Muscle layer of duodenum (tissue), 2 donors: ENCODE data around the gene CACTIN.

Experiments
- H3K27ac ChIP-seq: one replicate; pipeline ENCODE4 v1.7.0; 2013; ENCODE audit warnings: mild to moderate bottlenecking, low read length
- H3K27me3 ChIP-seq: one replicate; pipeline ENCODE4 v1.7.0; 2013; ENCODE audit warnings: low read depth, mild to moderate bottlenecking, control low read depth, low read length
- H3K36me3 ChIP-seq, 2 donors: one replicate each; pipeline ENCODE4 v1.7.0; 2013; ENCODE audit warnings: low read length in 2 of 2, control low read depth in 1 of 2, mild to moderate bottlenecking in 1 of 2; ENCODE audit not compliant: insufficient read depth in 2 of 2, control insufficient read depth in 1 of 2
- H3K4me1 ChIP-seq, 2 donors: one replicate each; pipeline ENCODE4 v1.7.0; 2013; ENCODE audit warnings: low read length in 2 of 2, mild to moderate bottlenecking in 2 of 2, control low read depth in 1 of 2, moderate library complexity in 1 of 2; ENCODE audit not compliant: insufficient read depth in 2 of 2, control insufficient read depth in 1 of 2
- H3K4me3 ChIP-seq, 2 donors: one replicate each; pipeline ENCODE4 v1.7.0; 2013; ENCODE audit warnings: low read length in 2 of 2, low read depth in 1 of 2, mild to moderate bottlenecking in 1 of 2
- H3K9me3 ChIP-seq, 2 donors: one replicate each; pipeline ENCODE4 v1.7.0; 2013; ENCODE audit warnings: low read length in 2 of 2, control low read depth in 1 of 2, mild to moderate bottlenecking in 1 of 2; ENCODE audit not compliant: control insufficient read depth in 1 of 2
- donor health status: healthy.

Gene CACTIN

DNA sequence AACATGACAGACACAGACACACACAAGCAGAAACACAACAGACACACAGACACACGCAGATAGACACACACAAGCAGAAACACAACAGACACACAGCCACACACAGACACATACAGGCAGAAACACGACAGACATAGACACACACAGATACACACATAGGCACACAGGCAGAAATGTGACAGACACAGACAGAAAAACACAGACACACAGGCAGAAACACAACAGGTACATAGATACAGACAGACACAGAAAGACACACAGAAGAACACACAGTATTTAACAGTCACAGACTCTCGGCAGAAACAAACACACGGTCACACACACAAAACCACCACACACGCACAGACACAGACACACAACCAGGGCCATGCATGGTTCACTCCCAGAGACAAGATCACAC is 20.8 kb downstream of the CACTIN start:
- no peak overlapping the region for H3K27ac ChIP-seq
- H3K9me3 ChIP-seq = no peaks in the 10 kb centered on the region
- peak overlapping the region; percentile 11 to 65 for H3K4me3 ChIP-seq
- H3K36me3 ChIP-seq = peaks cover 0 to 3% of the 10 kb centered on the region in 2 donors
- H3K27me3 ChIP-seq = no peaks in the 10 kb centered on the region
- peaks cover 0 to 25% of the 10 kb centered on the region in 2 donors for H3K4me1 ChIP-seq

DNA sequence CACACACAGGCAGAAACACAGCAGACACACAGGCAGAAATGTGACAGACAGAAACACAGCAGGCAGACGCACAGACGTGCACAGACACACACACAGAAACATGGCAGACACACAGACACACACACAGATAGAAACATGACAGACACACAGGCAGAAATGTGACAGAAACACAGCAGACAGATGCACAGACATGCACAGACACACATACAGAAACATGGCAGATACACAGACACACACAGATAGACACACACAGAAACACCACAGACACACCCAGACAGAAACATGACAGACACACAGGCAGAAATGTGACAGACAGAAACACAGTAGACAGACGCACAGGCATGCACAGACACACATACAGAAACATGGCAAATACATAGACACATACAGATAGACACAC is 21.2 kb downstream of the CACTIN start:
- no peak overlapping the region for H3K27ac ChIP-seq
- no peaks in the 10 kb centered on the region for H3K27me3 ChIP-seq
- H3K4me3 ChIP-seq = peak overlapping the region; percentile 11 to 65
- H3K36me3 ChIP-seq = no peaks in the 10 kb centered on the region
- no peaks in the 10 kb centered on the region for H3K9me3 ChIP-seq
- peaks cover 0 to 25% of the 10 kb centered on the region in 2 donors for H3K4me1 ChIP-seq

DNA sequence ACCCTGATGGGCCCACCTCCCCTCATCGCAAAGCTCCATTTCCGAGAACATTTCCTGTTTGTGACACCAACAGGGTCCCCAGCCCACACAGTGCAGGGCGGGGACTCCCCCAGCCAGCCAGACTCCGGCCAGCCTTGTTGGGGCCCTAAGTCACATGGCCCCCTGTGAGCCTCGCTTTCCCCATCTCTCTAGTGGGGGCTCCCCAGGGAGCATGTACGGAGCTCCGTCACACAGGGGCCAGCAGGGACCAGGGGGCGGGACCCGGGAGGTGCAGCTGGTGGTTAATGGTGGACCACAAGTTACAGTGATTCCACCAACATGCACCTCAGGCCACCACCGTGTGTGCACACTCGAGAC is 21.6 kb downstream of the CACTIN start:
- Histone ChIP-seq H3K27me3 (no peaks in the 10 kb centered on the region), H3K4me3 (peak overlapping the region in 1 of 2 donors; percentile 11), H3K4me1 (peaks cover 0 to 25% of the 10 kb centered on the region in 2 donors), H3K9me3 (no peaks in the 10 kb centered on the region), H3K36me3 (no peaks in the 10 kb centered on the region), H3K27ac (no peak overlapping the region)

DNA sequence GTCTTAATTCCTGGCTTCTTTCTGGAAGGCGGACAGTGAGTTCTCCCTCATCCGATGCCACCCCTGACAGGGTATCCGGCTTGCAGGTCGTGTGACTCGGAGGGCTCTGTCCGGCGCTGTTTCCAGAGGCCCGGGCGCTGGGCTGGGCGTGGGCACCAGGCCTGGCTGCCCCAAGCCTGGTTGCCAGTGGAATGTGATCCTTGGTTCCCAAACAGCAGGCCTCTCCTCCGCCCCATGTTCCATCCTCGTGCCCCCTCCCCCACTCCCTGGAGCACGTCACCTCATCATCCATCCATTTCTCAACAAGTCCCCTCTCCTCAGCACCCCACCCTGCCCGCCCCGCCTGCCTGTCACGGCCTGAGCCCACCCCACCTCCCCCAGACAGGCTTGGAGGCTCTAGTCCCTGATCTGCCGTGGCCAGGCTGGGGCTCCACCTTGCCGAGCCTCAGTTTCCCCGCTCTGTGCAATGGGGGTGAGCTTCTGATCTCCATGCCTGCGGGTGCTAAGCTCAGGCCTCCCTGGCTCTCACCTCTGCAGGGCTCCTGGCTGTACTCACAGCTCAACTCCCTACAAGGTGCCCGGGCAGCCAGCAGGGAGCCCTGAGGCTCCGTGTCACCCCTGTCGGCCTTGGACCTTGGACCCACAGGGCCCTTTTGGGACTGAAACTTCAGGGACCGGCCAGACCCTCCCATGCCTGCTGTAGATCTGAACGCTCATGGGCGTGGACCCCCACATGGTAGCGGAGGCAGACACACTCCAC is 22.2 kb downstream of the CACTIN start:
- no peaks in the 10 kb centered on the region for H3K27me3 ChIP-seq
- H3K9me3 ChIP-seq = no peaks in the 10 kb centered on the region
- H3K27ac ChIP-seq = no peak overlapping the region
- no peaks in the 10 kb centered on the region for H3K36me3 ChIP-seq
- peaks cover 0 to 25% of the 10 kb centered on the region in 2 donors for H3K4me1 ChIP-seq
- no peak overlapping the region for H3K4me3 ChIP-seq

DNA sequence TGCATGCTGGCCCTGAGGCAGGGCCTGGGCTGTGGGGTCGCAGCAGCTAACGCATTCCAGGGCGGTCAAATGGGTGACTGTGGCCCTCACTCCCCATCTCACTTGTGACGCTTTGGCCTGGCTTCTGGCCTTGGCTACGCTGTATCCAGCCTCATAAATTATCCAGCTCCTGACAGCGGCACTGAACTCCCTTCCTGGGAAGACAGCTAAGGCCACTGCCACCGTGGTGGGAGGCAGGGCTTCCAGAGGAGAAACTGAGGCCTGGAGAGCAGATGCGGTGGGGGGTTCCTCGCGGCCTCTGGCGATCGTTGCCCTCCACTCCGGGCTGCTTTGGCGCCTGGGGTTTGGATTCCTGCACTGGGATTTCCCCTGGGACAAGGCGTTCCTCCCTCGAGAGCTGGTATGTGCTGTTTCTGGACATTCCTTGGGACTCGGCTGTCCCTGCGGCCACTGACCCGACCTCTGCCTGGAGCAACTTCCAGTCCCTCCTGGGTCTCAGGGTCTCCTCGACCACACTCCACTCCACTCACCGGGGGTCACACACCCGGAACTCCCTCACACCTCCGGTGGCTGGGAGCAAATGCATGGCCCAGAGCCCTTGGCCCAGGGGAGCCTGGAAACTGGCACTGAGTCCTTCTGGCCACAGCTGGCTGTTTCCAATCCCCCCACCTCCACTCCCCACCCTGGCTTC is 23.3 kb downstream of the CACTIN start:
- Histone ChIP-seq H3K36me3 (no peaks in the 10 kb centered on the region), H3K4me3 (no peak overlapping the region), H3K27ac (no peak overlapping the region), H3K9me3 (no peaks in the 10 kb centered on the region), H3K4me1 (peaks cover 0 to 18% of the 10 kb centered on the region in 2 donors), H3K27me3 (no peaks in the 10 kb centered on the region)

DNA sequence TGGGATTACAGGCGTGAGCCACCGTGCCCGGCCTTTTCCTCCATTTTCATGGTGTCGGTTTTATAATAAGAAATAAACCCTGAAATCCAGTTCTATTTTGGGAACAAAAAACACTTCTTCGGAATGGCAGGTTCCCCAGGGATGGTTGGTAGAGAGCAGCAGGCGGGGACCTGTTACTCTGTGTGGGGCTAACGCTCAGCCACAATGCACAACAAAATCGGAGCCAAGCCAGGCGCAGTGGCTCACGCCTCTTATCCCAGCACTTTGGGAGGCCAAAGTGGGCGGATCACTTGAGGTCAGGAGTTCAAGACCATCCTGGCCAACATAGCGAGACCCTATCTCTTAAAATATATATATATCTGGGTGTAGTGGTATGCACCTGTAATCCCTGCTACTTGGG is 25.6 kb downstream of the CACTIN start:
- peaks cover 0 to 1% of the 10 kb centered on the region in 2 donors for H3K4me1 ChIP-seq
- H3K36me3 ChIP-seq = no peaks in the 10 kb centered on the region
- H3K9me3 ChIP-seq = no peaks in the 10 kb centered on the region
- H3K27ac ChIP-seq = no peak overlapping the region
- no peak overlapping the region for H3K4me3 ChIP-seq
- no peaks in the 10 kb centered on the region for H3K27me3 ChIP-seq

DNA sequence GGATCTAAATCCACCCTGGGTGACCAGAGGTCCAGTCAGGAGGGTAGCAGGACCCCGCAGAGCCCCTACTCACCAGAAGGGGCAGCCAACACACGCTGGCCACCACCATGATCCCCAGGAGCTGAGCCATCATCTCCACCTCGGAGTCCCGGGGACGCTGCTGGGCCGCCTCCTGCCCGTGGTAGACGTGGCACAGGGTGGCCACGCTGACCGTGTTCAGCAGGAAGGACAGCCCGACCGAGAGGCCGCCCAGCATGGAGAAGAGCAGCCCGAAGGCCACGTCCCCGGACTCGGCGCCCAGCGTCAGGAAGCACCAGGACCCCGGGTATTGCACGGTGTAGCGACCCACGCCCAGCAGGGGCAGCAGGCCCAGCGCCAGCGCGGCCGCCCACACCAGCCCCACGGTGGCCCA is 26.8 kb downstream of the CACTIN start:
- no peak overlapping the region for H3K27ac ChIP-seq
- H3K4me3 ChIP-seq = no peak overlapping the region
- no peaks in the 10 kb centered on the region for H3K4me1 ChIP-seq

DNA sequence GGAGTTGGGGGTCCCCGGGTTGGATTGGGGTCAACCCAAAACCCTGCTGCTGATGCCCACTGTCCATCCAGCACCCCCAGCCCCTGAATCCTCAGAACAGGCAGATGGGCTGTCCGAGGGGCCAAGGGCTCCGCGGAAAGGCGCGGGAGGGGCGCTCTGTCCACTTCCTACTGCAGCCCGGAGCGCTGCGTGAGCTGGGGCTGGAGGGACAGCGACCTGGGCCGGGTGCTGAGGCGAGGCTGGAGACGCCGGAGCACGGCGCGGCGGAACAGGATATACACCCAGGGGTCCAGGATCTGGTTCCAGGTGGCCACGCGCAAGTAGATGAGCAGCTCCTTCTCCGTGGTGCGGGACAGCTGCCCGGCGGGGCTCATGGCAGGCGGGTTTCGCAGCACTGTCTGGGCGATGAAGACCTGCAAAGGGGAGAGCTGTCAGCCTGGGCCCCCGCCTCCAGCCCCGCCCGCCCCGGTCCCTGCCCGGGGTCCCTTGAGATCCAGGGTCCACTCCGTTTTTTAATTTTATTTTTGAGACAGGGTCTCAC is 31.0 kb downstream of the CACTIN start:
- Histone ChIP-seq H3K4me3 (no peak overlapping the region), H3K36me3 (no peaks in the 10 kb centered on the region), H3K27me3 (no peaks in the 10 kb centered on the region), H3K4me1 (no peaks in the 10 kb centered on the region), H3K27ac (no peak overlapping the region), H3K9me3 (no peaks in the 10 kb centered on the region)

More for the DNA sequence above, 26.8 kb downstream of the CACTIN start:
- H3K27me3 ChIP-seq = no peaks in the 10 kb centered on the region
- no peaks in the 10 kb centered on the region for H3K36me3 ChIP-seq
- H3K9me3 ChIP-seq = no peaks in the 10 kb centered on the region

DNA sequence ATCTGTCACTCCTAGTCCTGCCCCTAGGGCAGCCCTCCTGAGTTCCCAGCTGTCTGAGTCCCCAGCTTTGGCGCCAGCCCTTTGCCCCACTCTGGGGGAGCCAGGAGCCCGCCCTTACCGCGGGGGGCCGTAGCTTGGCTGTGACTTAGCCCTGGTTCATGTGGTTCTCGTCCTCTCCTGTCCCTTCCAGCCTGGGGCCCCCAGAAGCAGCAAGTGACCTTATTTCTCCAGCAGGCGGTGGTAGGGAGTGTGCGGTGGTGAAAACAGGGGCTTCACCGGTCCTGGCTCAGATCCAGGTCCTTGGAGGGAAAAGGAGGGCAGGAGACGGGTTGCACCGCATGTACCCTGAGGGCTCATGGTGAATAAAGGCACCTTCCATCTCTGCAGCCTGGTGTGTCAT is 33.4 kb downstream of the CACTIN start:
- Histone ChIP-seq H3K27me3 (no peaks in the 10 kb centered on the region), H3K9me3 (no peaks in the 10 kb centered on the region), H3K27ac (no peak overlapping the region), H3K4me3 (no peak overlapping the region), H3K36me3 (no peaks in the 10 kb centered on the region), H3K4me1 (no peaks in the 10 kb centered on the region)

DNA sequence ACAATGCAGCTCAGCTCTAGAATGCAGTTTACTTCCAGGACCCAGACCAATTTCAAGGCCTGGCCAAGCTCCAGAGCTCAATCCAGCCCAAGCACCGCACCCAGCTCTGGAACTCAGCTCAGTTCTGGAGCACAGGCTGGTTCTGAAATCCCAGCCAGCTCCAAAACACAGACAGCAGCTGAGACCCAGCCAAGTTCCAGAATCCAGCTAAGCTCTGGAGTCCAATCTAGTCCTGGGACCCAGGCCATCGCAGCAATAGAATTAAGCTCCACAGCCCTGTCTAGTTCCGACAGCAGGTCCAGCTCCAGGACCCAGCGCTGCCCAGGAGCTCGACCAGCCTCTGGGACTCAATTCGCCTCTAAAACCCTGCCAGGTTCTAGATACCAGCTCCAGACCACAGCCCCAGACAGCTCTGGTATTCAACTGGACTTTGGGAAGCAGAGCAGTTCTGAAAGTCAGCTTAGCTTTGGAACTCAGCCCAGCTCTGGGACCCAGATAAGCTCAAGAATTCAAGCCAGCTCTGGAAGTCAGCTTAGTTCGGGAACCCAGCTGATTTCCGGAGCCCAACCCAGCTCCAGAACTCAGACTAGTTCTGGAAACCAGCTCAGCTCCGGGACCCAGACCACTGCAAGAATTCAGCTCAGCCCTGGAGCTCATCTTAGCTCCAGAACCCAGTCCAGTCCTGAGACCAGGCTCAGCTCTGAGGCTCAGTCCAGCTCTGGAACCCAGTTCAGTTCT is 34.5 kb downstream of the CACTIN start:
- no peaks in the 10 kb centered on the region for H3K4me1 ChIP-seq
- no peaks in the 10 kb centered on the region for H3K27me3 ChIP-seq
- H3K4me3 ChIP-seq = no peak overlapping the region
- no peak overlapping the region for H3K27ac ChIP-seq
- H3K36me3 ChIP-seq = no peaks in the 10 kb centered on the region
- no peaks in the 10 kb centered on the region for H3K9me3 ChIP-seq

DNA sequence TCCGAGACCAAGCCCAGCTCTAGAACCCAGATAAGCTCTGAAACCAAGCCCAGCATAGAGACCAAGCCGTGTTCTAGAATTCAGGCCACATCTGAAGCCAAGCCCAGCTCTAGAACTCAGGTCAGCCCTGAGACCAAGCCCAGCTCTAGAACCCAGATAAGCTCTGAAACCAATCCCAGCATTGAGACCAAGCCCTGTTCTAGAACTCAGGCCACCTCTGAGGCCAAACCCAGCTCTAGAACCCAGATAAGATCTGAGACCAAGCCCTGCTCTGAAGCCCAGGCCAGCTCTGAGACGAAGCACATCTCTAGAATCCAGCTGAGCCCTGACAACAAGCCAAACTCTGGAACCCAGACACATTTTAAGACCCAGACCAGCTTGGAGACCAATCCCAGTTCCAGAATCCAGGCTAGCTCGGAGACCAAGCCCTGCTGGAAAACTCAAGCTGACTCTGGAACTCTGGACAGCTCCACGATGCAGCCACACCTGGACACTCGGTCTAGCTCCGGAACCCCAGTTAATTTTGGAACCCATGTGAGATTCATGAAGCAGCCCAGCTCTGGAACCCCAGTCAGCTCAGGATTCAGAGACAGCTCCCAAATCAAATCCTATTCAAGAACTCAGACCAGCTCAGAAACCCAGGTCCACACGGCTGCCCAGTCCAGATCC is 35.5 kb downstream of the CACTIN start:
- no peaks in the 10 kb centered on the region for H3K36me3 ChIP-seq
- H3K4me1 ChIP-seq = peaks cover 0 to 4% of the 10 kb centered on the region in 2 donors

More for the DNA sequence above, 35.5 kb downstream of the CACTIN start:
- no peak overlapping the region for H3K27ac ChIP-seq
- no peaks in the 10 kb centered on the region for H3K9me3 ChIP-seq
- no peaks in the 10 kb centered on the region for H3K27me3 ChIP-seq
- H3K4me3 ChIP-seq = no peak overlapping the region
